Bronchus fibroblast of lung (primary cell): ENCODE results near the gene CDYL. TPM values are rescaled to one million over a fixed set of nuclear protein-coding genes. Genes with fewer than 3 reads are reported as not detected.

Experiments used
- total RNA-seq: library from RNA; depleted of rRNA; stranded (reverse); fragments of >200 nt; gene quantifications from 2 replicates; pipeline ENCODE4 v1.2.3, GENCODE V29; 2015

The CDYL gene, protein sequence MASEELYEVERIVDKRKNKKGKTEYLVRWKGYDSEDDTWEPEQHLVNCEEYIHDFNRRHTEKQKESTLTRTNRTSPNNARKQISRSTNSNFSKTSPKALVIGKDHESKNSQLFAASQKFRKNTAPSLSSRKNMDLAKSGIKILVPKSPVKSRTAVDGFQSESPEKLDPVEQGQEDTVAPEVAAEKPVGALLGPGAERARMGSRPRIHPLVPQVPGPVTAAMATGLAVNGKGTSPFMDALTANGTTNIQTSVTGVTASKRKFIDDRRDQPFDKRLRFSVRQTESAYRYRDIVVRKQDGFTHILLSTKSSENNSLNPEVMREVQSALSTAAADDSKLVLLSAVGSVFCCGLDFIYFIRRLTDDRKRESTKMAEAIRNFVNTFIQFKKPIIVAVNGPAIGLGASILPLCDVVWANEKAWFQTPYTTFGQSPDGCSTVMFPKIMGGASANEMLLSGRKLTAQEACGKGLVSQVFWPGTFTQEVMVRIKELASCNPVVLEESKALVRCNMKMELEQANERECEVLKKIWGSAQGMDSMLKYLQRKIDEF
- 9.9 and 10.3 TPM in 2 replicates for total RNA-seq

DNA sequence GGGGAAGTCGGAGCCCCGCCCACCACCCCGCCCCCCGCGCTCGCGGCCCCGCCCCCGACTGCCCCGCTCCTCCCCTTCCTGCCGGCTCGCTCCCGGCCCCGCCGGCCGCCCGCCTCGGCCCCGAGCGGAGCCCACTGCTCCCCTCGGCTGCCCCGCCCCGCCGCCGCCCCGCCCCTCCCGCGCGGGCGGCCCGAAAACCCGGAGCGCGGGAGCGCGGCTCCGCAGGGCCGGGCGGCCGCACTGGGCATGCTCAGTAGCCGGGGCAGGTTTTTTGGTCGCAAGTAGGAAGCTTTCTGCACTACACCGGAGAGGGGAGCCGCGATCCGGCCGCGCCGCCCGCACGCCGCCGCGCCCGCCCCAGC lies at the start of gene CDYL:
Gene CDYL (plus strand): TSS at position 274 of the 362 bp plus-strand sequence. CDS start 380 bp downstream, outside the sequence.

DNA sequence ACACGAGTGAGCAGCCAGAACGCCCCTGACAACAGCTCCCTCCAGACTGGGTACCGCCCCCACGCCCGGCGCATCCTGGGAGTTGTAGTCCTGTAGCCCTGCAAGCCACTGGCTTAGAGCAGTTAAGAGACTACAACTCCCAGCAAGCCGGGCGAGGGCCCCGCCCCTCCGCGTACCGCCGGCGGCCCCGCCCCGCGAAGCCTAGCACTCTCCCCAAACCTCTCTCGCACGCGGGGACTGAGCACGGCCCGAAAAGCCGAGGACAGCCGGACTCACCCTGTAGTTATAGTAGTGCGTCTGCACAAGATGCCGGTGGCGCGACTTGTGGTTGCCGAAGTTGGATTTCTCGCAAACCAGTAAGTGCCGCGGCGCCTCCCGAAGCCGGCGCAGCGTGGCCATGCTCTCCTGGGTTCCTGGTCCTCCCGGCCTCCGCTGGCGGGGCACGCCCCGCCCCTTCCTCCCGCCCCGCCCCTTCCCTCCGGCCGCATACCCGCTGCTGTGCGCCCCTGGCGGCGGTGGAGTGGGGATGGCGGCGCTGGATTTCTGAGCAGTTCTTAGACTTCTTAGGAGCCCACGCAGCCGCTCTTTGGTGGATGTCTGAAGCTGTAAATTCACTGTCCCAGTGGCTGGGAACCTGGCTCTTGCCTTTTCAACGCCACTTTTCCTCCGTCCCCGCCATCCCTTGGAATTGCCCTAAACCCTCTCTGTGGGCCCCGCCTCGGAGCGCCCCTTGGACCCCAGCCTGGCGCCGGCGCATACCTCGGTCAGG lies 227.6 kb downstream of the CDYL start, which contains the start of gene RPP40:
Gene RPP40 (minus strand): TSS at position 434 of the 769 bp plus-strand sequence. CDS start 35 bp downstream, at position 399.

Other genes starting within 250 kb of the CDYL start
- gene RPP40, start 227.6 kb downstream of the CDYL start, total RNA-seq: 13.4 and 19.0 TPM in 2 replicates